Breast epithelium (tissue), 3 donors: Measurements from ENCODE around the gene FER.

Source experiments
- CTCF ChIP-seq, 3 donors: fragments of 450-650 bp; IDR thresholded peaks; one replicate each; pipeline ENCODE4 v1.5.1; 2016 to 2017; ENCODE audit warnings: antibody characterized with exemption in 3 of 3, mild to moderate bottlenecking in 3 of 3, moderate library complexity in 3 of 3
- POLR2A ChIP-seq: fragments of 450-650 bp; IDR thresholded peaks from one replicate; pipeline ENCODE4 v1.6.1; 2016; ENCODE audit warnings: antibody characterized with exemption, mild to moderate bottlenecking, moderate library complexity
- POLR2AphosphoS5 ChIP-seq, 3 donors: sonication (generic); formaldehyde crosslinking; IDR thresholded peaks; one replicate each; pipeline ENCODE4 v1.6.1; 2017; ENCODE audit warnings: antibody characterized with exemption in 3 of 3

GRCh38 chr5:109192027-109192426 is 444.3 kb downstream of the FER start:
- TF ChIP-seq CTCF (IDR thresholded peaks at IDR 0.05) (no peak), POLR2AphosphoS5 (IDR thresholded peaks at IDR 0.05) (no peak), POLR2A (no peak)
